Bronchial epithelial cell (primary cell): ENCODE results near the gene FER. TPM values are rescaled to one million over a fixed set of nuclear protein-coding genes. Genes with fewer than 3 reads are reported as not detected.

ENCODE experiments used
- DNase-seq: peaks from one replicate; pipeline ENCODE4 v3.0.0-alpha.2; 2010; ENCODE audit warnings: low read depth
- FAIRE-seq: peaks from 2 replicates; lab custom pipeline; 2011; peaks lifted over from hg19 to GRCh38; lab: Jason Lieb, UNC
- H3K27me3 ChIP-seq: 2 replicates; pipeline ENCODE4 v1.5.1; 2011; ENCODE audit warnings: low read length; ENCODE audit not compliant: control insufficient read depth, insufficient read depth
- H3K36me3 ChIP-seq: 2 replicates; pipeline ENCODE4 v1.5.1; 2011; ENCODE audit warnings: low read length; ENCODE audit not compliant: control insufficient read depth, insufficient read depth
- H3K4me3 ChIP-seq: 2 replicates; pipeline ENCODE4 v1.5.1; 2011; ENCODE audit warnings: mild to moderate bottlenecking, low read depth, low read length, control low read depth
- CTCF ChIP-seq: IDR thresholded peaks from 2 replicates; pipeline ENCODE4 v1.5.1; 2011; ENCODE audit warnings: mild to moderate bottlenecking, moderate library complexity, low read length, control low read depth, inconsistent platforms; ENCODE audit not compliant: insufficient read depth, severe bottlenecking
- total RNA-seq: library from RNA; depleted of rRNA; stranded (reverse); fragments of >200 nt; gene quantifications from 2 replicates; pipeline ENCODE4 v1.2.1, GENCODE V29; 2014

FER gene
- total RNA-seq, 1 donor from 2014 or later: 23.7 TPM

DNA sequence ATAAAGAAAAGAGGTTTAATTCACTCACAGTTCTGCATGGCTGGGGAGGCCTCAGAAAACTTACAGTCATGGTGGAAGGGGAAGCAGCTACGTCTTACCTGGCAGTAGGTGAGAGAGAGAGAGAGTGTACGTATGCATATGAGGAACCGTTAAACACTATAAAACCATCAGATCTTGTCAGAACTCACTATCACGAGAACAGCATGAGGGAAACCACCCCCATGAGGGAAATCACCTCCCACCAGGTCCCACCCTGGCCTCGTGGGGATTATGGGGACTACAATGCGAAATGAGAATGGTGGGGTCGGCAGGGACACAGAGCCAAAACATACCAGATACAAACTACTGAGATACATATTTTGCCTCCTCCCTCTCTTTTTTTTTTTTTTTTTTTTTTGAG, 10.8 kb upstream of the FER start:
- DNase-seq (no peak), FAIRE-seq (no peak)
- no peaks in the 10 kb centered on the region for H3K27me3 ChIP-seq
- TF ChIP-seq CTCF: no peak
- no peak overlapping the region for H3K4me3 ChIP-seq
- H3K36me3 ChIP-seq: no peaks in the 10 kb centered on the region

DNA sequence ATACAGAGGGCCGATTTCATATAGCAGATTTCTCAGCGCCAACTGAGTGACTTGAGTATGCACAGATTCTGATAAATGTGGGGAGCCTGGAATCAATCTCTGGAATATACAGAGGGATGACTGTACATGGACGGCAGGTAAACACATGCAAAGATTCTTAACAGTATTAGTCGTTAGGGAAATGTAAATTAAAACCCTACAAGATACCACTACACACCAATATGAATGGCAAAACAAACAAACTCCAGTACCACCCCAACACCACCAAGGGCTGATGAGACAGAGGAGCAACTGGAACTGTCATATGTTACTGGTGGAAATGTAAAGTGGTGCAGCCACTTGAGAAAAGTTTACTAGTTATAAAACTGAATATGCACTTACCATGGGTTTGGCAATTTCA, 8.3 kb upstream of the FER start:
- DNase-seq: peak; percentile 93
- FAIRE-seq: no peak
- H3K4me3 ChIP-seq: no peak overlapping the region
- H3K27me3 ChIP-seq: no peaks in the 10 kb centered on the region
- no peak for TF ChIP-seq CTCF
- no peaks in the 10 kb centered on the region for H3K36me3 ChIP-seq

DNA sequence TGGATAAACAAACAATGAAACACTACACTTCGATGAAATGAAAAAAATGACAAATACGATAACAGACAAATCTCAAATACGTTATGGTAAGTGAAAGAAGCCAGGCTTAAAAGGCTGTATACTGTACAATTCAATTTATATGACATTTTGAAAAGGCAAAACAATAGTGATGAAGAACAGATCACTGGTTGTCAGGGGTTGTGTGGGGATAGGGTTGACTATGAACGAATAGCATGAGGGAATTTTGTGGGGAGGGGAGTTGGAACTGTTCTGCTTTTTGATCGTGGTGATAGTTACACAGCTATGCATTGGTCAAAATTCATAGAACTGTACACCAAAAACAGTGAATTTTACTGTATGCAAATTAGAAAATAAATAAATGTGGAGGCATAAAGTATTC, 7.8 kb upstream of the FER start:
- H3K36me3 ChIP-seq: no peaks in the 10 kb centered on the region
- H3K4me3 ChIP-seq: no peak overlapping the region
- TF ChIP-seq CTCF: no peak
- DNase-seq: no peak
- no peak for FAIRE-seq
- no peaks in the 10 kb centered on the region for H3K27me3 ChIP-seq

GRCh38 chr5:108743319-108743718, 4.4 kb upstream of the FER start:
- no peaks in the 10 kb centered on the region for H3K27me3 ChIP-seq
- DNase-seq: no peak
- H3K4me3 ChIP-seq: no peak overlapping the region
- no peak for FAIRE-seq
- H3K36me3 ChIP-seq: no peaks in the 10 kb centered on the region
- TF ChIP-seq CTCF: no peak

DNA sequence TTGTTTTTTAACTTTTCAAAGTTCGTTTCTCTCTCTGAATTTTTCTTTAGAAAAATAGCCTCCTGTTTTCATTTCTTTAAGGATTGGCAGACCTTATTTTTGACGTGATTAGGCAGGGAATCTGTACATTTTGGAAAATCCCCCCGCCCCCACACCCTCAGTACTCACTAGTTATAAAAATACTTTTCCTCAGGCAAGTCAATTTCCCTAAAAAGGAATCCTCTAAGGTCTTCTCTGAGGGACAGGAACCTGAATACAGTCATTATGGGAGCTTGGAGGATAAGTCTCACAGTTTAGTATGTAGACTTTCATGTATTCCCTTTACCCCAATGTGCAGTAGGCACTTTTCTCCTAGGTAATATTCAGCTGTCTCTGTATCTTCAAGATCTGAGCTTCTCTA, 3.9 kb upstream of the FER start:
- TF ChIP-seq CTCF: no peak
- no peak for DNase-seq
- H3K36me3 ChIP-seq: no peaks in the 10 kb centered on the region
- FAIRE-seq: no peak
- no peak overlapping the region for H3K4me3 ChIP-seq
- no peaks in the 10 kb centered on the region for H3K27me3 ChIP-seq

GRCh38 chr5:108747111-108747773, 455 bp upstream of the FER start:
- peak; percentile 51 for DNase-seq
- TF ChIP-seq CTCF: no peak

More at GRCh38 chr5:108747111-108747773, 455 bp upstream of the FER start:
- FAIRE-seq: no peak
- Histone ChIP-seq H3K27me3 (no peaks in the 10 kb centered on the region), H3K4me3 (peak overlapping the region; percentile 93), H3K36me3 (no peaks in the 10 kb centered on the region)
